NCI-H2196 (cell line): ENCODE measurements around the gene KRTAP5-3.
"Not testable (repeated sequence)": the region's sequence is repeated elsewhere in the genome, so short reads cannot be mapped to it uniquely, and the experiment has no call there.

Experiments used
- DNase-seq: peaks from one replicate; lab custom pipeline; 2025; ENCODE audit not compliant: unreplicated experiment; lab: John Stamatoyannopoulos, UW

KRTAP5-3 gene

DNA sequence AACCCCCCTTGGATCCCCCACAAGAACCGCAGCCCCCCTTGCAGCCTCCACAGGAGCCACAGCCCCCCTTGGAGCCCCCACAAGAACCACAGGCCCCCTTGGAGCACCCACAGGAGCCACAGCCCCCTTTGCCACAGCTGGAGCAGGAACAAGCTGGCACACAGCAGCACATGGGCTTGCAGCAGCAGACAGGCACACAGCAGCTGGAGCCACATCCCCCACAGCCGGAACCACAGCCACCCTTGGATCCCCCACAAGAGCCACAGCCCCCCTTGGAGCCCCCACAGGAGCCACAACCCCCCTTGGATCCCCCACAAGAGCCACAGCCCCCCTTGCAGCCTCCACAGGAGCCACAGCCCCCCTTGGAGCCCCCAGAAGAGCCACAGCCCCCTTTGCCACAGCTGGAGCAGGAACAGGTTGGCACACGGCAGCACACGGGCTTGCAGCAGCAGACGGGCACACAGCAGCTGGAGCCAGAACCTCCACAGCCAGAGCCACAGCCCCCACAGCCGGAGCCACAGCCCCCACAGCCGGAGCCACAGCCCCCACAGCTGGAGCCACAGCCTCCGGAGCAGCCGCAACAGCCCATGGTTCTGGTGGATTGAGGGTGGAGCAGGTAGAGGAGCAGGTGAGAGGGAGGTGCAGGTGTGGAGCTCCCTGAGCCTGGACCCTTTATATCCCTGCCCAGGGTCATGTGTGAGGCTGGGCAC is 23.4 kb downstream of the KRTAP5-3 start, which contains the start of gene KRTAP5-1:
KRTAP5-1 (minus strand) TSS at position 623 of the 710 bp plus-strand sequence; CDS start at position 589, 34 bp downstream.
- DNase-seq = not testable (repeated sequence)

DNA sequence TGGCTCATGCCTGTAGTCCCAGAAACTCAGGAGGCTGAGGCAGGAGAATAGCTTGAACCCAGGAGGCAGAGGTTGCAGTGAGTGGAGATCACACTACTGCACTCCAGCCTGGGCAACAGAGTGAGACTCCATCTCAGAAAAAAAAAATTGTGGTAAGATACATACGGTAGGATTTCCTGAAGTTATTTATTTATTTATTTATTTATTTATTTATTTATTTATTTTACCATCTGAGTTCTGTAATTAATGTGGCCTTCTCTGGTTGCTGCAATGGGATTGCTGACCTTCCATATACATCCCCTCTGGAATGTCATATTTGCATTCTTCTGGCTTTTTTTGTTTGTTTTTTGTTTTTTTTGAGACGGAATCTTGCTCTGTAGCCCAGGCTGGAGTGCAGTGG is 25.4 kb downstream of the KRTAP5-3 start:
- DNase-seq = not testable (repeated sequence)

DNA sequence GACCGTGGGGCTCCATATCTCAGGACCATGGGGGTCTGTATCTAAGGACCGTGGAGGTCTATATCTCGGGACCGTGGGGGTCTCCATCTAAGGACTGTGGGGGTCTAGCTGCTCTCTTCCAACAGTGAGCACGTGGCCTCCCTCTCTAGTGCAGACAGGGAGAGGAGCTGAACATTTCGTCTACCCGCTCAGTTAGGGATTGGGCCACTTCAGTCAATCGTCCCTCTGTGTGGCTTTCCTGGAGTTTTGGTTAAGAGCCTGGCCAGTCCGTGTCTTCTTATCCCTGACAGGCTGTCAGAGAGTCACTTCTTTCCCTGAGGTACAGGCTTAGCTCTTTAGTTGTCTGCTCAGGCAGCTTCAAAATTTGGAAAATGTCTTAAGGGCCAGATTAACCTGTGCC is 26.3 kb downstream of the KRTAP5-3 start:
- no peak for DNase-seq

DNA sequence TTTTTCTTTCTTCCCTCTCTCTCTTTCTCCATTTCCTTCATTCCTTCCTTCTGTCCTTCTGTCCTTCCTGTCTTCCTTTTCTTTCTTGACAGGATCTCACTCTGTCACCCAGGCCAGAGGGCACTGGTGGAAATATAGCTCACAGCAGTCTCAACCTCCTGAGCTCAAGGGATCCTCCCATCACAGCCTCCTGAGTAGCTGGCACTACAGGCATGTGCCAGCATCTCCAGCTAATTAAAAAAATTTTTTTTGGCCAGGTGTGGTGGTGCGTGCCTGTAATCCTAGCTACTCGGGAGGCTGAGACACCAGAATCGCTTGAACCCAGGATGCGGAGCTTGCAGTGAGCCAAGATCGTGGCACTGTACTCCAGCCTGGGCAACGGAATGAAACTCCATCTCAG is 31.4 kb downstream of the KRTAP5-3 start:
- no peak for DNase-seq

DNA sequence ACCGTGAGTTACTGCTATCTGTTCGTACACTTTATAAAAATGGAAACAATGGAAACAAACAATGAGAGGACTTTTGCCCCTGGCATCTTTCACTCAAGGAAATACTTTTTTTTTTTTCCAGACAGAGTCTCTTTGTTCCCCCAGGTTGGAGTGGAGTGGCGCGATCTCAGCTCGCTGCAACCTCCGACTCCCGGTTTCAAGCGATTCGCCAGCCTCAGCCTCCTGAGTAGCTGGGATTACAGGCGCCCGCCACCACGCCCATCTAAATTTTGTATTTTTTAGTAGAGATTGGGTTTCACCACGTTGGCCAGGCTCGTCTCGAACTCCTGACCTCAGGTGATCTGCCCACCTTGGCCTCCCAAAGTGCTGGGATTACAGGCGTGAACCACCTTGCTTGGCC is 32.5 kb downstream of the KRTAP5-3 start:
- DNase-seq = not testable (repeated sequence)

DNA sequence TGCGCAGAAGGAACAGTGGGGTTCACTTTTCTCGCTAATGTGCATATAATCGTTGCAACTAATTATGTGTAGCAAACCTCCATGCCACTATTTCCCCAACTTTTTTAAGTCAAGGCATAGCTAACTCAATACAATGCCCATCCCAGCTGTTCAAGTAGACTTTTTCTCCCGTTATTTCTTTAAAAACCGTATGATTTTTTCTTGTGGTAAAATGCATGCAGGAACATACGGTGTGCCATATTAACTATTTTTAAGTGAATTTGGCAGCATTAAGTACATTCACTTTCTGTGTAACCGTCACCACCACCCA is 33.4 kb downstream of the KRTAP5-3 start:
- no peak for DNase-seq

DNA sequence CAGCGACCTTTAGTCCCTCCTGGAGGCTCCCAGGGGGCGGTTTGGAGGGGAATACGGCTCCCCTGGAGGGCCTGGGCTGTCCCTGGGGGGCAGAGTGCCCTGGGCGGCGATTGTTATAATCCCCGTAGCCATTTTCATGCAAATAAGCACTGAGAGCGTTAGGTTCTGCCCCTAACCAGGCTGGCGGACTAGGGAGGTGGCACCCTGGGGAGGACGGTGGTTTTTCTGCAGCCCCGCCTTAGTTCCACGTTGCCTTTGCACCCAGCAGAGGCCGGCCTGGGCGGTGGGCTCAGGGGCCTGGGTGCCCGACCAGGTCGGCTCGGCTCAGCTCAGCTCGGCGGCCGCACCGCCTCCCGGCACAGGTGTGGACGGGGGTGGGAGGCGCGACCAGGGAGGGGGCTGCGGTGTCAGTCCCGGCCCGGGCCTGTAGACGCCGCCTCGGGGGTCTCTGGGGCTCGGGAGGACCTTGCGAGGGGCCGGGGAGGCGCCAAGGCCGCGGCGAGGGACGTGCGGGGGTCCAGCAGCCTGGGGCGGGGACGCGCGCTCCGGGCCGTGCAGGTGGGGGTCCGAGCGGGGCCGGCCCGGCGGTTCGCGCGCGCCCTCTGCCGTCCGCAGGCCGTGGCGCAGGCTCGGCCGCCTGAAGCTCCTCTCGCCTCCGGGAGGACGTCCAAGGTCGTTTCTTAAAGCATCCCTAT is 33.9 kb downstream of the KRTAP5-3 start:
- peak; percentile 72 for DNase-seq

DNA sequence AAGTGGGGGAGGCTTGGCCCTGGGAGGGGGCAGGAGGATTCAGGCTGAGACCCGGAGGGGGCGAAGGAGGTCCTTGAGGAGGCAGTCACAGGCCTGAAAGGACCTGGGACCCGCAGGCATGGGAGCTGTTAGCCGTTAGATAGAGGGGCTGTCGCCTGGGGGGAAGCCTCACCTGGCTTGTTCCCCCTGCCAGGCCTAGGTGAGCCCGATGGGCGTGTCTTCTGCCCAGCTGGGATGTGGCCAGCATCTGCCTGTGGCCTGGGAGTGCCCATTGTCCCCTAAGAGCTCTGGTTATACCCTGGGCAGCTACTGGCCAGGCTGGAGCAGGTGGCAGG is 34.4 kb downstream of the KRTAP5-3 start:
- DNase-seq = peak; percentile 83

DNA sequence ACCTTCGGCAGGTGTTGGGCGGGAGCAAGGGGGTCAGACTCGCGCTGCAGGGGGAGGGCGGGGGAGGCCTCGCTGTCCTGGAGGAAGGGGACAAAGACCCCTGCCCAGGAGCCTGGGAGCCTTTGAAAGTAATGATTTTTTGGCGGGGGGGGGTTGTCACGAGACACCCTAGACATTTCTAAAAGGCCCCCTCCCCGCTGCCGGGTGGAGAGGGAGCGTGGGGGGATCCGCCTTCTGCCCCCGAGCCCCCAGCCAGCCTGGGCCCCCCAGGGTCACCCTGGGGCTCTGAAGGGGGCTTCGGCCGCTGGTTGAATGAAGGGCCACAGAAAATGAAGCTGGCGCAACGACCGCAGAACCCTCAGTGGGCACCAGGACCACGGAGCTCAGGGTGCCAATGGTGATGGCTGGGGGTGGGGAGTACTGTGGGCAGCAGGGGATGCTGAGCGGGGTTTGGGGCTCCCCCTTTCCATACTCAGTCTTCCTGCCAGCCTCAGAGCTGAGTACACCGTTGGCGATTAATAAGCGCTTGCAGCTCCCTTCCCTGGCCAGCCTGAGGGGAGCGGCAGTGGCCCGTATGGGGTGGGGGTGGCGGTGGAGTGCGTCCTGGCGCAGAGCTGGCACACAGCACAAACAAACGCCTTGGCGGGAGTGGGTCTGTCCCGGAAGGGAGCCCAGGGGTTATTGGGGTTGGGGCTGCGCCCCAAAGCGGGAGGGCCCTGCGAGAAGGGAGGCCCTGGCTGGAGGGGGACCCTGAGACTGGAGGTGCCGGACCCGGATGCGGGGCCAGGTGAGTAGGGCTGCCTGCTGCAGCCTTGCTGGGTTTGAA is 35.0 kb downstream of the KRTAP5-3 start:
- DNase-seq = peak; percentile 66

DNA sequence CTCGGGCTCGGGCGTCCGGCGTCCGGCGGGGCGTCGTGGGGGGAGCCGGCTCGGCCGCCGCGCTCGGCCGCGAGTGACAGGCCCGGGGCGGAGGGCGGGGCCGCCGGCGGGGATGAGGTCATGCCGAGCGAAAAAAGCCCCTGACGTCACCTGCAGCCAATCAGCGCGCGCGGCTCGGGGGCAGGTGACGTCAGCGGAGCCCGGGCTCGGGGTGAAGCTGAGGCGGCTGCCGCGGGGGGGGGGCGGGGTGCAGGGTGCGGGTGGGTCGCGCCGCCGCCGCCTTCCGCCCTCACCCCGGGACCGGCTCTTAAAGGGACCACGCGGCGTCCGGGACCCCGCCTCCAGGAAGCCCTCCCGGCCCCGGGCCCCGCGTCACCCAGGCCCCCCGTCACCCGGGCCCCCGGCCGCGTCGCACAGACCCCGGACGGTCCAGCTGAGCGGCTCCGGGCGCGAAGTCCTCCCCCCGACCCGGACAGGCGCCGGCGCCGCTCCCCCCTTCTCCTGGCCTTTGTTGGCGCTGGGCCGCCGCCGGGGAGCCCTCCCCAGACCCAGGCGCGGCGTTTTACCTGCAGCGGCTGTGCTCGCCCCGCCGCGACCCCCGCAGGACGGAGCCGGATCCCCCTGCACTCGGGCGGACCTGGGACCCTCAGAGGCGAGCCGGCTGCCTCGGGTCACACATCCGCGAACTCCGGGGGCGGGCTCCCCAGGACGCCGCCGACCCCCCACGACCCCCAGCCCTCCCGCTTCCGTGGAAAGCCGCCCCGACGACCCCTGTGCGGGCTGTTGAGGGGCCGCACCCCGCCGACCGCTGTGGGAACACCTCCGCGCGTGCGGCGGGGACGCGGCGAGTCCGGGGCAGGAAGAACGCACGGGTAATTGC is 35.8 kb downstream of the KRTAP5-3 start, which contains the start of gene DUSP8:
DUSP8 (minus strand) TSS at position 75 of the 880 bp plus-strand sequence. CDS start 6,445 bp downstream, outside the sequence.
- peak; percentile 90 for DNase-seq

DNA sequence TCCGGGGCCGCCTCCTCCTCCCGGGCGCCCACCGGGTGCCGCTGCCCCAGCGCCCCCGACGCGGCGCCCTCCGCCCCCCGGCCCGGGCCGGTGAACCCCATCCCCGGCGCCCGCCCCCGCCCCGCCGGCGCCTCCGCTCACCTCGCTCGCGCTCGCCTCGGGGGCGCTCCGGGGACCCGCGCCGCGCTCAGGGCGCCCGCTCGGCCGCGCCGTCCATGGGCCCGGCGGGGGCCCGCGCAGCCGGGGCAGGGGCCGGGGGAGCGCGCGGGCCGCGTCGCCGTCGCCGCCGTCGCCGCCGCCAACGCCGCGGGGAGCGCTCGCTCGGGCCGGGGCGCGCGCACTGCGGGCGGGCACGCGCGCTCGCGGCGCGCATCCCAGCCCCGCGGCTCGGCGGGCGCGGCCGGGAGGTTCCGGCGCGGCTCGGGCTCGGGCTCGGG is 36.5 kb downstream of the KRTAP5-3 start:
- no peak for DNase-seq

DNA sequence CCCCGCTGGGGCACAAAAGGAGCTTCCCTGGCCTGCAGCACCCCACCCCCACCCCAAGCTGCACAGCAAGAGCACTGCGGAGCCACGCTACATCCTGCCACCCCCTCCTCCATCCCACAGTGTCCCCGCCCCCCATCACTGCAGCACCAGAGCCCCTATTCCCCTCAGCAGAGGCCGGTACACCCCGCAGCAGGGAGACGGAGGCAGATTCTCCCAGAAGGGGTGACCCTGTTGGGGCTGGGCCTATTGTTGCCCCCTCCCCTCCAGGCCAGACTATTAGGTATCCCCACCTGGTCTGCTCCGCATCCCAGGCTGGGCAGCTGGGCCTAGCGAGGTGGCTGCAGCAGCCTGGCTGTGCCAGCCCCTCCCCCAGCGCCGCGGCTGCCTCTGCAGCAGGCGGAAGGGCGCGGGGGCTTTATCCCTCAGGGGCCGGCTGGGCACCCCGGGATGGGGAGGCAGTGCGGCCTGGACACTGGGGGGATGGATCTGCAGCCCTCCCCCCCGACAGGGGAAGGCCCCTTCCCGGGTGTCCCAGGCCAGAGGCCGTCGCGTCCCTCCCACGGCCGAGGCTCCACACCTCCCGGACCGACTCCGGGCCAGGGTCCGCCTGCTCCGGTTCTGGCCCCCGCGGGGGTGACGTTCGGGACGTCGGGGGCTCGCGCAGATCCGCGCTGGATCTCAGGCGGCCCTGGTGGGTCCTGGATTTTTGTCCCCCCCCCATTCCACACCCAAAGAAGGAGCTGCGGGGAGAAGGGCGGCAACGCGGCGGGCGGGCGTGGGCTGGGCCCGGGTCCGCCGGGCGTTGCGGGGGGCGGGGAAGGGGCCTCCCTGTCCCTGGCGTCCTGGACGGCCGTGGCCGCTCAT is 37.1 kb downstream of the KRTAP5-3 start:
- no peak for DNase-seq

DNA sequence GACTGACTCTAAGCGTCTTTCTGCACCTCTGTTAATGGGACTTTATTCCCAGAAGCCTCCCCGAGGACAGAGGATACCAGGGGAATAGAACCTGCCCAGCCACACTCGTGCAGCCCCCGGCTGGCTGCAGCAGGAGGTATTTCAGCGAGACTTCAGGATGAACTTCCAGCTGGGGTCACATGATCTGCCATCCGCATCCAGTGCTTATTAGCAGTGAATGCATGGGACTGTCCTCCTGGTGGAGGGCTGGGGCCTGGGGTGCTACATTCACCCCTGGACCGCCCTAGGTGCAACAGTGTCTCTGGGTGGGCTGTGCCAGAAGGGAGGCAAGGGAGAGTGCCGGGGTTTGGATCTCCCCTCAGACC is 37.8 kb downstream of the KRTAP5-3 start:
- DNase-seq = no peak

DNA sequence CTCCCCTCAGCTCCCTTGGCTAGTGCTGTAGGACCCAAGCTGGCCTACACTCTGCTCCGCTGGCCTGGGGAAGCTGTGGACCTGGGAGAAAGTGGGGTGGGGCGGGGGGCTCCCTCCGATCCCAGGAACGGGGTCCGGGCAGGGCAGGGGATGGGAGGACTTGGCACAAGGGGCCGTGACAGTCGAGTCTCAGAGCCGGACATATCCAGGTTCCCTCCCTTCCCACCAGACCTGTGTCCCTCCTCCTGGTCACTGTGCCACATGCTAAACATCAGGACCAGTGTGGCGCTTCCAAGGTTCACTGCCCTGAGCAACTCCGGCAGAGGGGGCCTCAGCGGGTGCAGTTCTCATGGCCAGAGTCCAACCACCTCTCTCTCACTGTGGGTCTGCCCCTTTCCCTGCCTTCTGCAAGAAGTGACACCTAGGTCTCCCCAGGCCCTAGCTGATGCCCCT is 38.2 kb downstream of the KRTAP5-3 start:
- DNase-seq = no peak

DNA sequence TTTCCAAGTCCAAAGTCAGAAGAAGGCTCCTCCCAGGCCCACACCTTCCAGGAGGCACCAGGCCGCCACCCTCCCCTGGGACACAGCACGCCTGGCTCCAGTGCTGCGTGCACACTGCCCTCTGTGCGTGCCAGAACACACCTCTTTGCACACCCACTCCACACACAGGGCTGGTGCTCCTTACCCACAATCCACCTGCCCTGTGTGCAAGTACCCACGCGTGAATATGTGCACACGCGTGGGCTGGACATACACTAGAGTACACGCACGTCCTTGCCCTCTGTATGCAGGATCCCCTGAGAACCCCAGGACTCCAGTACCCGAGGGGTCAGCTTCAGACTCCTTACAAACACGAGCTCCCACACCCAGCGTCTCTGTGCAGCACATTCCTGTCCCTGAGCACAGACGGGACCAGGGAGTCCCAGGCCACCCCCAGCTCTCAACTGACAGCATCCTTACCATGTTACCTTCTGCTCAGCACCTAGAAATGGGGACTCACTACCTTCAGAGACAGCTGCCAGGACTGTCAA is 38.9 kb downstream of the KRTAP5-3 start:
- no peak for DNase-seq

DNA sequence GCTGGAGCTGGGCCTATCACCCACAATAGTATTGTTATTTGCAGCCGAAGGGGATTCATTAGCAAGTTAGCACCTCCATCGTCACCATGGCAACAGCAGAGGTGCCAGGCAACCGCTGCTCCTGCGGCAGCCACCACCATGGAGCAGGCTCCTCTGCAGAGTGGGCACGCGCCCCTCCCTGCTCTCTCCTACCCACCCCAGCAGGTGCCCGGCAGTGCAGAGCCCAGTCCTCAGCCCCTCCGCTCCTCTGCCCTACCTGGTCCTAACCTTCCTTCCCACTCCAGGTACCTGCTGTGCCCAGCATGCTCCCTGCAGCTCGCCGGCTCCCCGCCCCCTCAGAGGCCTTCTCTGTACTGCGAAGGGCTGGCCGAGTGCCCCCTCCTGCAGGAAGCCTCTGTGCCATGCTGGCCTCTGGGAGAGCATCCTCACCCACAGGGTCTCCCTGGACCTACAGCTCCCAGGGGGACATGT is 39.8 kb downstream of the KRTAP5-3 start:
- DNase-seq = peak; percentile 50

DNA sequence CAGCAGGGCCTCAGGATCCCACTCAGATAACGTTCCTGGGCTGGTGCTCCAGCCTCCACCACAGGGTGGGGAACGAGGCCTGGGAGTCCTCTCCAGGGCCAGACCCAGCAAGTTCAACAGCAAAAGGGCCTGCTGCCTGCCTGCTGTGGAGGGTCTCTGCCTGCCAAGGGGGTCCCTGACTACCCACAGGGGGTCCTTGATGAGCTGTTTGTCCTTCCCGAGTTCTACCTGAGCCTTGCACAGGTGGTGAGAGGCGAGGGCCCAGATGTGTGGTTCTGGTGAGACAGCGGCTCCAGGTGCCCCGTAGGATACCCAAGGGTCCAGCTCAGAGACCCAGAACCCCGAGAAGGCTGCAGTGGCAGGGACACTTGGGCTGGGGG is 40.6 kb downstream of the KRTAP5-3 start:
- no peak for DNase-seq

DNA sequence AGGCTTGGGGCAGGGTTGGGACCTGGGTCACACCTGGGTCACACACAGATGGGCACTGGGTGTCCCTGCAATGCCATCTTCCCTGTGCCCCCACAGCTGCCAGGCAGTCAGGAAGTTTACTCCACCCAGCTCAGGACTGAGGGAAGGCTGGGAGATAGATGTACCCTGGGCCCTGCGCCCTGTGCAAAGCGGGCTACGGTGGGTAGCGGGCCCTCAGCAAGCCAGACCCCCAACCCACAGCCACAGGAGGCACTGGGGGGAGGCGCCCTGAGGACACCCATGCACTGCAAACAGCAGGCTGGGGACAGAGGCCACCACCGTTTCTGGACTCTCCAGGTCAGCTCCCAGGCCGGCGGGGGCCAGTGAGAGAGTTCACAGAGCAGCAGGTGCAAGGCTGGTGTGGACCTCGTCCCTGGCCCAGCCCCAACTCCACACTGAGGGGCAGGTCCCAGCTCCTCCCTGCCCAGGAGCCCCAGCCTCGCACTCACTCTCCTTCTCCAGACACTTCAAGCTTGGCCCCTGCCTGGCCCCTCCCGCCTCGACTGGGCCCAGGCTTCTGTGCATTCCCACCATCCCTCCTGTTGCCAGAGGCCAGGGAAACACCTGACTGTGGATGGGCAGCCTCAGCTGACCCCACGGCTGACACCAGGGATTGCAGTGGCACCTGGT is 41.1 kb downstream of the KRTAP5-3 start:
- no peak for DNase-seq
